Panc1 (cell line): ENCODE results near the gene SLC9A5.

Experiments
- POLR2AphosphoS5 ChIP-seq: IDR thresholded peaks from 2 replicates; pipeline ENCODE4 v1.6.1; 2012; ENCODE audit warnings: mild to moderate bottlenecking, low read depth, low read length, moderate library complexity
- SIN3A ChIP-seq: IDR thresholded peaks from 2 replicates; pipeline ENCODE4 v1.6.1; 2012; ENCODE audit warnings: low read depth, mild to moderate bottlenecking, low read length, moderate library complexity, borderline replicate concordance; ENCODE audit not compliant: insufficient read depth
- TCF7L2 ChIP-seq: IDR thresholded peaks from 2 replicates; pipeline ENCODE4 v1.6.1; 2011; ENCODE audit warnings: mild to moderate bottlenecking, low read depth, low read length, inconsistent platforms
- TF ChIP-seq, protein P1 (sequence below): fragments of 450-650 bp; IDR thresholded peaks from 2 replicates; pipeline ENCODE4 v1.5.1; 2017; ENCODE audit warnings: mild to moderate bottlenecking
- TF ChIP-seq, protein P2 (sequence below), 2 experiments: IDR thresholded peaks; 2 replicates each; pipeline ENCODE4 v1.6.1; 2011 to 2012; ENCODE audit warnings: low read depth in 2 of 2, control low read depth in 1 of 2, low read length in 1 of 2, mild to moderate bottlenecking in 1 of 2, moderate library complexity in 1 of 2; ENCODE audit not compliant: insufficient read depth in 1 of 2

GRCh38 chr16:67247192-67248072, 1.3 kb upstream of the SLC9A5 start, which contains the start of gene FHOD1:
- TF ChIP-seq, protein P1, sequence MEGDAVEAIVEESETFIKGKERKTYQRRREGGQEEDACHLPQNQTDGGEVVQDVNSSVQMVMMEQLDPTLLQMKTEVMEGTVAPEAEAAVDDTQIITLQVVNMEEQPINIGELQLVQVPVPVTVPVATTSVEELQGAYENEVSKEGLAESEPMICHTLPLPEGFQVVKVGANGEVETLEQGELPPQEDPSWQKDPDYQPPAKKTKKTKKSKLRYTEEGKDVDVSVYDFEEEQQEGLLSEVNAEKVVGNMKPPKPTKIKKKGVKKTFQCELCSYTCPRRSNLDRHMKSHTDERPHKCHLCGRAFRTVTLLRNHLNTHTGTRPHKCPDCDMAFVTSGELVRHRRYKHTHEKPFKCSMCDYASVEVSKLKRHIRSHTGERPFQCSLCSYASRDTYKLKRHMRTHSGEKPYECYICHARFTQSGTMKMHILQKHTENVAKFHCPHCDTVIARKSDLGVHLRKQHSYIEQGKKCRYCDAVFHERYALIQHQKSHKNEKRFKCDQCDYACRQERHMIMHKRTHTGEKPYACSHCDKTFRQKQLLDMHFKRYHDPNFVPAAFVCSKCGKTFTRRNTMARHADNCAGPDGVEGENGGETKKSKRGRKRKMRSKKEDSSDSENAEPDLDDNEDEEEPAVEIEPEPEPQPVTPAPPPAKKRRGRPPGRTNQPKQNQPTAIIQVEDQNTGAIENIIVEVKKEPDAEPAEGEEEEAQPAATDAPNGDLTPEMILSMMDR: no peak
- TF ChIP-seq POLR2AphosphoS5 (no peak), SIN3A (no peak), TCF7L2 (no peak)
- TF ChIP-seq, protein P2, sequence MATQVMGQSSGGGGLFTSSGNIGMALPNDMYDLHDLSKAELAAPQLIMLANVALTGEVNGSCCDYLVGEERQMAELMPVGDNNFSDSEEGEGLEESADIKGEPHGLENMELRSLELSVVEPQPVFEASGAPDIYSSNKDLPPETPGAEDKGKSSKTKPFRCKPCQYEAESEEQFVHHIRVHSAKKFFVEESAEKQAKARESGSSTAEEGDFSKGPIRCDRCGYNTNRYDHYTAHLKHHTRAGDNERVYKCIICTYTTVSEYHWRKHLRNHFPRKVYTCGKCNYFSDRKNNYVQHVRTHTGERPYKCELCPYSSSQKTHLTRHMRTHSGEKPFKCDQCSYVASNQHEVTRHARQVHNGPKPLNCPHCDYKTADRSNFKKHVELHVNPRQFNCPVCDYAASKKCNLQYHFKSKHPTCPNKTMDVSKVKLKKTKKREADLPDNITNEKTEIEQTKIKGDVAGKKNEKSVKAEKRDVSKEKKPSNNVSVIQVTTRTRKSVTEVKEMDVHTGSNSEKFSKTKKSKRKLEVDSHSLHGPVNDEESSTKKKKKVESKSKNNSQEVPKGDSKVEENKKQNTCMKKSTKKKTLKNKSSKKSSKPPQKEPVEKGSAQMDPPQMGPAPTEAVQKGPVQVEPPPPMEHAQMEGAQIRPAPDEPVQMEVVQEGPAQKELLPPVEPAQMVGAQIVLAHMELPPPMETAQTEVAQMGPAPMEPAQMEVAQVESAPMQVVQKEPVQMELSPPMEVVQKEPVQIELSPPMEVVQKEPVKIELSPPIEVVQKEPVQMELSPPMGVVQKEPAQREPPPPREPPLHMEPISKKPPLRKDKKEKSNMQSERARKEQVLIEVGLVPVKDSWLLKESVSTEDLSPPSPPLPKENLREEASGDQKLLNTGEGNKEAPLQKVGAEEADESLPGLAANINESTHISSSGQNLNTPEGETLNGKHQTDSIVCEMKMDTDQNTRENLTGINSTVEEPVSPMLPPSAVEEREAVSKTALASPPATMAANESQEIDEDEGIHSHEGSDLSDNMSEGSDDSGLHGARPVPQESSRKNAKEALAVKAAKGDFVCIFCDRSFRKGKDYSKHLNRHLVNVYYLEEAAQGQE (IDR thresholded peaks at IDR 0.05; ENCODE audit: insufficient read depth in 1 of 2, low read depth in 2 of 2, low read length in 1 of 2): no peak
